SIG-M5 (cell line): ENCODE data around the gene LHB.
"Not testable (repeated sequence)": the region's sequence is repeated elsewhere in the genome, so short reads cannot be mapped to it uniquely, and the experiment has no call there.

Experiments used
- DNase-seq: peaks from one replicate; lab custom pipeline; 2025; lab: John Stamatoyannopoulos, UW

LHB gene

DNA sequence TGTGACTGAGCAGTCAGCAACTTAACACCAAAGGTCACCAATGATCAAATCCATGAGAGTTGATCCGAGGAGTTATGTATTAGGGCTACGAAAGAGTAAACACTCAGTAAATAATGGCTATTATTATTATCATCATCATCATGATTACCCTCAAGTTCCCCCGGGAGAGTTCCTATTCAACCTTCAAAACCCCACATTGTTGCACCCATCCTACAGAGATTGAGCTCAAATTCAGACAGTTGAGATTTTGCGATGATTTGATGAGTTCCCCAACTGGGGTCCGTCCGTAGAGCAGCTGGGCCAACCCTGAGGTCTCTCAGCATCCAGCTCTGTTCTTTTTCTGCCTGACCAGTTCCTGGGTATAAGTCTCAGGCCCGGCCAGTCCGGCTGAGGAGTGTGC lies 21.2 kb upstream of the LHB start:
- not testable (repeated sequence) for DNase-seq

DNA sequence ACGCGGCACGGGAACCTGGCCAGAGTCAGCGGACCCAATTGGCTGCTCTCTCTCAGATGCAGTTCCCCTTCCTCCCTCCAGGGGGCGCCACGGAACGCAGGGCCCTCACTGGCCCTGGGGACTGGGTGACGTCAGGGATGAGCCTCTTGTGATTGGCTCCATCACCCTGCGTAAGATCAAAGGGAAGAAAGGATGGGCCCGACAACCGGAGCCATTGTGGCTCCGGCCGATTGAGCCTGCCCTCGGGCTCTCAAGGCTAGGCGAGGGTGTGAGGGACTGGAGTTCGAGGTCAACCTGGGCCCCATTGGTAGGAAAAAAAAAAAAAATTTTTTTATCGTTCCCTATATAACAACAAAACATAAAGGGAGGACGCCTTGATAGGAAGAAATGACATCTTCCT lies 19.9 kb upstream of the LHB start, which contains the start of gene CGB1:
Gene CGB1 (minus strand): TSS at position 81 of the 400 bp plus-strand sequence. CDS start 184 bp downstream, outside the sequence.
- not testable (repeated sequence) for DNase-seq

DNA sequence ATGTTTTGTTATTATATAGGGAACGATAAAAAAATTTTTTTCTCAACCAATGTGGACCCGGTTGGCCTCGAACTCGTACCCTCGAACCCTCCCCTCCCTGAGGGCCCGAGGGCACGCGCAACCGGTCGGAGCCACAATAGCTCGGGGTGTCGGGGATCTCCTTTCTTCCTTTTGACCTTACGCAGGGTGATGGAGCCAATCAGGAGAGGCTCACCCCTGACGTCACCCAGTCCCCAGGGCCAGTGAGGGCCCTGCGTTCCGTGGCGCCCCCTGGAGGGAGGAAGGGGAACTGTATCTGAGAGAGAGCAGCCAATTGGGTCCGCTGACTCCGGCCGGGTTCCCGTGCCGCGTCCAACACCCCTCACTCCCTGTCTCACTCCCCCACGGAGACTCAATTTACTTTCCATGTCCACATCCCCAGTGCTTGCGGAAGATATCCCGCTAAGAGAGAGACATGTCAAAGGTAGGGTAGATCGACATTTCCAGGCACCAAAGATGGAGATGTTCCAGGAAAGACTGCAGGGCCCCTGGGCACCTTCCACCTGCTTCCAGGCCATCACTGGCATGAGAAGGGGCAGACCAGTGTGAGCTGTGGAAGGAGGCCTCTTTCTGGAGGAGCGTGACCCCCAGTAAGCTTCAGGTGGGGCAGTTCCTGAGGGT lies 14.9 kb upstream of the LHB start, which contains the start of gene CGB2:
Gene CGB2 (plus strand): TSS at position 249 of the 660 bp plus-strand sequence. CDS start 206 bp downstream, at position 455.
- DNase-seq = not testable (repeated sequence)

DNA sequence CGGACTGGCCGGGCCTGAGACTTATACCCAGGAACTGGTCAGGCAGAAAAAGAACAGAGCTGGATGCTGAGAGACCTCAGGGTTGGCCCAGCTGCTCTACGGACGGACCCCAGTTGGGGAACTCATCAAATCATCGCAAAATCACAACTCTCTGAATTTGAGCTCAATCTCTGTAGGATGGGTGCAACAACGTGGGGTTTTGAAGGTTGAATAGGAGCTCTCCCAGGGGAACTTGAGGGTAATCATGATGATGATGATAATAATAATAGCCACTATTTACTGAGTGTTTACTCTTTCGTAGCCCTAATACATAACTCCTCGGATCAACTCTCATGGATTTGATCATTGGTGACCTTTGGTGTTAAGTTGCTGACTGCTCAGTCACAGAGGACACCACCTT lies 13.4 kb upstream of the LHB start:
- not testable (repeated sequence) for DNase-seq

DNA sequence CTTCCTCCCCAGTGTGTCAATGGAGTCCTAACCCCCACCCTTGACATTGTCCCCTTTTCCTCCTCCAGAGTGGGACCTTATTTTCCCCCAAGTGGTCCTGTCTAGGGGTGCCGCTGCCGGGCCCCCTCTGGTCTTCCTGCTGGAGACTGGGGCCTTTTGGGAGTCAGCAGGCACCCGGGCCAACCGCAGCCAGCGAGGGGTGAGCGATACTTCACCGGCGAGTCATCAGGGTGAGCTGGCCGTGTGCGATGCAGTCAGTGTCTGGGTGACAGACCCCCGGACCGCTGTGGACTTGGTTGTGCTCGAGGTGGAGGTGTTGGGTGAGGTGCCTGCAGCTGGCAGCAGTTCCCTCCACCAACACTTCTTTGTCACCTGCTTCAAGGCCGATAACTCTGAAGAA lies 12.9 kb upstream of the LHB start:
- DNase-seq = not testable (repeated sequence)

DNA sequence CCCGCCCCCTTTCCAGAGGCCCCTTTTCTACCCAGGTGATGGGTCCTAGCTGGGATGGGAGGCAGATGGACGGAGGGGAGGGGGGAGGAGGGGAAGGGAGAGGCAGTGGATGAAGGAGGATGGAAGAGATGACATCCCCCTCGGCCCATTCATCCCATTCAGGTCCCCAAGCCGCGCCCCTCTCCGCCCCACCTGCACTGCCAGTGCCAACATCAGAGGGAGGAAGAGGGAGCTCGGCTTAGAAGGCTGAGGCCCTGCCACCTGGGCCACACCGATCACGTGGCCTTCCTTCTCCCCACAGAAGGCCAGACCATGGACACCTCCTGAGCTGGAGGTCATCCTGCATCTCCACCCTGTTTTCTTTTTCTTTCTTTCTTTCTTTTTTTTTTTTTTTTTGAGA lies 11.8 kb upstream of the LHB start:
- DNase-seq = not testable (repeated sequence)

DNA sequence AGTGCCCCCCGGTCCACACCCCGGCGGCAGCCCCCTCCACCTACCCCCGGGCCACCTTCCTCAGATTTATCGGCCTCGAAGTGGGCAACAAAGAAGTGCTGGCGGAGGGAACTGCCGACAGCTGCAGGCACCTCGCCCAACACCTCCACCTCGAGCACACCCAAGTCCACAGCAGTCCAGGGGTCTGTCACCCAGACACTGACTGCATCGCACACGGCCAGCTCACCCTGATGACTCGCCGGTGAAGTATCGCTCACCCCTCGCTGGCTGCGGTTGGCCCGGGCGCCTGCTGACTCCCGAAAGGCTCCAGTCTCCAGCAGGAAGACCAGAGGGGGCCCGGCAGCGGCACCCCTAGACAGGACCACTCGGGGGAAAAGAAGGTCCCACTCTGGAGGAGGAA lies 8.7 kb upstream of the LHB start:
- not testable (repeated sequence) for DNase-seq

DNA sequence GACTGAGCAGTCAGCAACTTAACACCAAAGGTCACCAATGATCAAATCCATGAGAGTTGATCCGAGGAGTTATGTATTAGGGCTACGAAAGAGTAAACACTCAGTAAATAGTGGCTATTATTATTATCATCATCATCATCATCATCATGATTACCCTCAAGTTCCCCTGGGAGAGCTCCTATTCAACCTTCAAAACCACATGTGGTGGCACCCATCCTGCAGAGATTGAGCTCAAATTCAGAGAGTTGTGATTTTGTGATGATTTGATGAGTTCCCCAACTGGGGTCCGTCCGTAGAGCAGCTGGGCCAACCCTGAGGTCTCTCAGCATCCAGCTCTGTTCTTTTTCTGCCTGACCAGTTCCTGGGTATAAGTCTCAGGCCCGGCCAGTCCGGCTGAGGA lies 8.2 kb upstream of the LHB start:
- DNase-seq = not testable (repeated sequence)

DNA sequence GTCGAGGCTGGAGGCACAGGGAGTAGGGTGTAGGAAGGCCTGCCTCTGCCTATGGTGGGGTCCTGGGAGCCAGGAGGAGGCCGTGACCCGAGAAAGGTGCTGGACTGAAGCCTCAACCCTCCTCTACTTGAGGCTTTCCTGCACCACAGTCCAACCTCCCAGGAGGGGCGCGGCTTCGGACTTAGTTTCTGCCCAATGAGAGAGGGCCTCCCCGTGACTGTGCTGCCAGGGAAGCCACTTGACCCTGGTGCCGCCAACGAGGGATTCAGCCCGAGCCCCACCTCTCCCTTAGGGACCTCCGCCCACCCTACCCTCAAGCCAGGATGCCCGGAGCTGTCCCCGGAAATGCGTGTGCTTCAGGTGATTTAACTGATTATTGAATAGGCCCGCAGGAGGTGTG lies 7.3 kb upstream of the LHB start, which contains the start of gene CGB3:
Gene CGB3 (minus strand): TSS at position 101 of the 400 bp plus-strand sequence. CDS start 362 bp downstream, outside the sequence.
- DNase-seq = not testable (repeated sequence)

DNA sequence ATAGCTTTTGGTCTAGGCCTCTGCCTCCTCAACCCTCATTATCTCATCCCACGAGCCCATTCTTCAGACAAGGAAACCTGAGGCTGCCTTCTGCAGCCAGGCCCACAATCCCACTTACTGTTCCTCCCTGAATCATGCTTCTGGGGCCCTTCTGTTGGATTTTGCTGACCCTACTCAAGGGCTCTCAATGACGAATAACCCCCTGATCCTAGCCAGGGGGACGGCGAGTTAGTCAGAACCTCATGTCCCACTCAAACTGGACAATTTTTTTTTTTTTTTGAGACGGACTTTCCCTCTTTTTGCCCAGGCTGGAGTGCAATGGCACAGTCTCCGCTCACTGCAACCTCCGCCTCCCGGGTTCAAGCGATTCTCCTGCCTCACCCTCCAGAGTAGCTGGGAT lies 5.2 kb upstream of the LHB start:
- DNase-seq = no peak

DNA sequence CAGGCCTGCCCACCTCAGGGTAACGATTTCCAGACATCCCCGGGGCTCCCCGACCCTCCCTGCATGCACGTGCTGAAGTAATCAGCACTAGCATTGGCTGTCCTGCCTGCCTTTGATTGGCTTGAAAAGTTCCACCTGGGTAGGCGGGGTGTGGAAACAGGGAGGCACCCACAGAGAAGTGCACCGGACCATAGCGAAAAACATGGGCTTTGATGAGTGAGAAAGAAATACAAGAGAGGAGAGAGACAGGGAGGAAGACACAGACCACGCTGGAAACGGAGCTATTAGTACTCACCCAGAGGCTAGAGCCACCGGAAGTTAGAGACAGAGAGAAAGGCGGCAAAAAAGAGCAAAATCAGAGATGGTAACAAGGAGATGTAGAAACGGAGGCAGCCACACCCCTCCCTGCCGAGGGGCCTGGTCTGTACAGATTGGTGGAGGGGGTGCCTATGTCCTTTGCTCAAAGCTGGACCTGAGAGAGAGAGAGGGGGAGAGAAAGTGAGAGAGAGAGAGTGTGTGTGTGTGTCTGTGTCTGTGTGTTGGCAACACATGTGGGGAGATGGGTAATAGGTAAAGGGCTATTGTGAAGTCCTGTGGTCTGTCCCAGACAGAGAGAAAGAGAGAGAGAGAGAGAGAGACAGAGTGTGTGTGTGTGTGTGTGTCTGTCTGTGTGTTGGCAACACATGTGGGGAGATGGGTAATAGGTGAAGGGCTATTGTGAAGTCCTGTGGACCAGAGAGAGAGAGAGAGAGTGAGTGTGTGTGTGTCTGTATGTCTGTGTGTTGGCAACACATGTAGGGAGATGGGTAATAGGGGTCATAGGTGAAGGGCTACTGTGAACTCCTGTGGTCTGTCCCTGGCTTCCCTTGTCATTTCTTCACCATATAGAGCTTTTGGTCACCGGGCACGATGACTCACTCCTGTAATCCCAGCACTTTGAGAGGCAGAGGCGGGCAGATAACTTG lies 4.3 kb upstream of the LHB start:
- DNase-seq = no peak

DNA sequence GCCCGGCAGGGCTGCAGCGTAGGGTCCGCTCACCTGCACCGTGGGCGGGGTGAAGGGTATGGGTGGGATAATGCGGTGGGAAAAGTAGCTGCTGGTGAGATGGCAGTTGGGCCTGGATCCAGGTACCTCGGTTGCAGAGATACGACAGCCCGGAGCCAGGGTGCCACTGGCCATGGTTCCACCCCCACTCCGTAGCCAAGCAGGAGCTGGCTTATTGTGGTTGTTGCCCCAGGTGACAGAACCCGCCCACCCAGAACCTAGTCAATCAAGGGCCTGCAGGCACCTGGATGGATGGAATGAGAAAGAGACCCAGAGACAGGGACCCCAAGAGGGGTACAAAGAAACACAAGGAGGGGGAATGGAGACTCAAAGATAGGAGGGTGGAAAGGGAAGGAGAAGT lies 3.5 kb upstream of the LHB start:
- no peak for DNase-seq

DNA sequence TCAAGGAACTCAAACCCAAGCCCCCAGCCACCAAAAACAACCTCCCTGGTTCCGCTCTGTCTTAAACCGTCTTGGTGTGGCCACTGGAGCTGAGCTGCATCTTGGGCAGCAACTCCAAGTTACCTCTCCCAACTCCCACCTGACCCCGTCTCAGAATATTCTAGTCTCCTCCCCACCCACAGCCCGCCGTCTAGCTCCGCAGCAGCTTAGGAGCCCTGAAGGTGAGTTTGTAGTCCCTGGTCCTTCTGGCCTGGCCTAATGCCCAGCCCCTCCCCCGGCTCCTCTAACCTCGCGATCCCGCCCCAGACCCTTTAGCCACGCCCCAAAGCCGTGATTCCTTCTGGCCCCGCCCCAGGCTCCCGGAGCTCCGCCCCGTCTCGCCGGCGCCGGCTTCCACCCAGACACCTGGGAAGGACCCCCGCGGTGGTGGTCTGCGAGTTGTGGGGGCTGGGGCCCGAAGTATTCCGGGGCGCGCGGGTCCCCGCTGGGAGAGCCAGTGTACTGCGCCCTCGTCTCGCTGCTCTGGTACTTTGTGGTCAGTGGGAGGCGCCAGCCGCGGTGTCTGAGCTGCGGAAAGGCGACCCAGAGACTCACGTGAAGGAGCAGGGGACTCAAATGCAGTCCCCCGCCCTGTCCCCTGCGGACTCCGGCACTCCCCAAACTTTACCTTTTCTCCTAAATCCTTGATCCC lies 2.5 kb upstream of the LHB start:
- no peak for DNase-seq

DNA sequence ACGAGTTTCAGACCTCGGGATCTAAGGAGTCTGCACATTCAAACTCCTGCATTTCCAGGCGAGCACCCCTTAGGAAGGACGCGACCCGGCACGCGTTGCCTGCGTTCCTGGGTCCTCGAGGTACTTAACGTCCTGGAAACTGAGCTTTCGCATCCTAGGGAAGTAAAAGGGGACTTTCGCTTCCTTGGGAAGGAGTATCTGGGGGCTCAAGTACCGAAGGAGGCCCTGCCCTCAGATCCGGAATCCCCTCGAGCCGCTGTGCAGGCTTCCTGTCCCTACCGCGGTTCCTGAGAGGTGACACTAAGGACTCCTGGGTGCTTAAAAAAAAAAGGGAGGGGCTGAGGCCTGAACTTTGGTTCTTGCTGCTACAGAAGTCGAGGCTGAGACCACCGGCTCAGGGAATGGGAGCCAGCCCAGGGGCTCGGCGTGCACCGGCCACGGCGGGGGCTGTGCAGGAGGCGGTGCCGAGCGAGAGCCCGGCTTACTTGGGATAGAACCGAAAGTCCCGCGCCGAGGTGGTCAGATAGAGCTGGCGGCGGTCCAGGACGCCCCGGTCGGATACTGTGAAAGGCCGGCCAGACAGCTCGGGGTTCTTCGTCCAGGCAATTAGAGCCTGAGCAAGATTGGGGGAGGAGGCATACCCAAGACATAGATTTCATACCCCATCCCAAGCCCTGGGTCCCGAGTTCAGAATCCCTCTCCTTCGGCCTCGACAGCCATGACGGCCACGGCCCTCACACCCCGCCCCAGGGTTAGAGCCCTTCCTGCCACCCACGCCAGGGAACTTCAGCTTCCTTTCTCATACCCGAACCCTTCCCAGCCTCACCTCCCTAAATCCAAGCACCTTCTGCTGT lies 1.7 kb upstream of the LHB start:
- not testable (repeated sequence) for DNase-seq

DNA sequence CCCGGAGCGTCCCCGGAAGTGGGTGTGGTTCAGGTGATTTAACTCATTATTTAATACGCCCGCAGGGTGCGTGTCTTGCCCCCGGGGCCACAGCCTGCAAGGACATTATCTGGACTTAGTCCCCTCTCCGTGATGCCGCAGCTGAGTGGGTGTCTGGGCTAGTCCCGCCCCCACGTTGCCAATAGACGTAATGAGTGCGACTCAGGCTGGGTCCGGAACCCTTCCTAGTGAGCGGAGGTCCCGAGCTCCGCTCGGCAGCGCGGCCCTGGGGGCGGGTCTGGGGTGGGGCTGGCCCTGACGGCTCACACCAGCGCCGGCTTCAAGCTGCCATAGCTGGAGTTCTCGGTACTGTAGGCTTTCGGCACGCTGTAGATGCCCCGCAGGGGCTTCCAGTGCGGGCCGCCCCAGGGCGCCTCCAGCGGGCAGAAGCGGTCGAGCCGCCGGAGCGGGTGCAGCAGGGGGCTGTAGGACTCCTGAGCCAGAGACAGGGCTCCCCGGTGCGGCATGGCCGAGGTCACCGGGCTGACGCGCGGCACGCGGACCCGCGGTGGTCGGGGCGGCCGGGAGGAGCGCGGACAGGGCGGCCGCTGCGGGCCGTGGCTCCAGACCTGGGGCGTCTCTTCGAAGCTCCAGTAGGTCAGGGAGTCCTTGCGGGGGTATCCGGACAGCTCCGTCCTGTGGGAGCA lies 918 bp upstream of the LHB start:
- DNase-seq = no peak

DNA sequence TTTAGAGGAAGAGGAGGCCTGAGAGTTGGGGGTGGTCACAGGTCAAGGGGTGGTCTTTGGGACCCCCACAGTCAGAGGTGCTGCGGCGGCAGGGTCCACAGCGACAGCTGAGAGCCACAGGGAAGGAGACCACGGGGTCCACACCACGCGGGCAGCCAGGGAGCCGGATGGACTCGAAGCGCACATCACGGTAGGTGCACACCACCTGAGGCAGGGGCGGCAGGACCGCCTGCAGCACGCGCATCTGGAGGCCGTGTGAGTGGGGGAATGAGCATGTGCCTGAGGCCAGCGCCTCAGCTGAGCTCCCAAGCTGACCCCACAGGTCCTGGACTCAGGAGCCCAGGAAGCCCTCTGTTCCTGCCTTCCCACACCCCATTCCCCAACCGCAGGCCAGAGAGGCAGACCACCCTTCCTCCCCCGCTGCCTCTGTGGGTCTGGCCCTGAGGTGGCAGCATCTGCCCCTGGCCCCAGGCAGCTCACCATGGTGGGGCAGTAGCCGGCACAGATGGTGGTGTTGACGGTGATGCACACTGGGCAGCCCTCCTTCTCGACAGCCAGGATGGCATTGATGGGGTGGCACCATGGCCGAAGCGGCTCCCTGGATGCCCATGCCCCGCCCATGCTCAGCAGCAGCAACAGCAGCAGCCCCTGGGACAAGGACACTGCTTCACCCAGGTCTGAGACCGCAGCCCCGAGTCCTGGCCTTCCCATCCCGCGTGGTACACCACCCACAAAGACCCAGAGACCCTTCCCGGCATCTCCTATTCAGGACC lies 638 bp downstream of the LHB start:
- DNase-seq = no peak

DNA sequence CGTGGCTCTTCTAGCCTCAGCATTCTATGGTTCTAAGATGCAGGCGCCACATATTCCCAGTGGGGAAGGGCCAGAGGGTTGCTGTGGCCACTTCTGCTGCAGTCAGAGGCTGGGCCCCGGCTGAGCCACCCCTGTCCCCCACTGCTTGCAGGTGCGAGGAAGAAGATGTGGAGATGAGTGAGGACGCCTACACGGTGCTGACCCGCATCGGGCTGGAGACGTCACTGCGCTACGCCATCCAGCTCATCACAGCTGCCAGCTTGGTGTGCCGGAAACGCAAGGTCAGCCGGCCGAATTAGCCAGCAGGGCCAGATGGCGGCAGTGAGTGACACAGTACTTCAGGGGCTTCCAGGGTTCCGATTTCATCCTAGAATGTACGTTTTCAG lies 2.0 kb downstream of the LHB start:
- DNase-seq = no peak

DNA sequence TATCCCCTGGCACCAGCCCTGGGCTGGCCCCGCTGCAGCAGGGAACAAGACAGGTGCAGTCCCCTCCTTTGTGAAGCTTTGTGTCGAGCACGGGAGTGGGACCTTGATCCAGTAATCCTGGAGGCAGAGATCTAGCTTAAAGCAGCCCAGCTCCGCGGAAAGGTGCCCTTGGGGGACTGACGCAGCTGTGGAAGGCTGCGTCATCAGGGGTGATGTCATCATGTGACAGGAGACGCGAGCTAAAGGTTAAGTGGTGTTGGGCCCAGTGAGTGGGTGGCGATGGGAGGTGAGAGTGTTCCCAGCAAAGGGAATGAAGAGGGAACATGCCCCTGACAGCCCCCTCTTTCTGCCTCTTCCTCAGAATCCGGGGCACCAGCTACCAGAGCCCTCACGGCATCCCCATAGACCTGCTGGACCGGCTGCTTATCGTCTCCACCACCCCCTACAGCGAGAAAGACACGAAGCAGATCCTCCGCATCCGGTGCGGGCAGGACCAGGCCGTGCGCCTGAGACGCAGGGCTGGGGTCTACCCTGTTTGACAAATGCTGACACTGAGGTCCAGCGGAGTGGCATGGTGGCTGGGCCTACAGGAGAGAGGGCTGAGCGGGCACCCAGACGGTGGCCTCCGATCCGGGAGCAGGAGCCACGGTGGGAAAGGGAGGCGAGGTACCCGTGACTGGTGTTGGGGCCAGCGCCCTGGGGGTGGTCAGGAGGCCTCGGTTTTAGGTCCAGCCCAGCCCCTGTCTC lies 2.6 kb downstream of the LHB start:
- no peak for DNase-seq

DNA sequence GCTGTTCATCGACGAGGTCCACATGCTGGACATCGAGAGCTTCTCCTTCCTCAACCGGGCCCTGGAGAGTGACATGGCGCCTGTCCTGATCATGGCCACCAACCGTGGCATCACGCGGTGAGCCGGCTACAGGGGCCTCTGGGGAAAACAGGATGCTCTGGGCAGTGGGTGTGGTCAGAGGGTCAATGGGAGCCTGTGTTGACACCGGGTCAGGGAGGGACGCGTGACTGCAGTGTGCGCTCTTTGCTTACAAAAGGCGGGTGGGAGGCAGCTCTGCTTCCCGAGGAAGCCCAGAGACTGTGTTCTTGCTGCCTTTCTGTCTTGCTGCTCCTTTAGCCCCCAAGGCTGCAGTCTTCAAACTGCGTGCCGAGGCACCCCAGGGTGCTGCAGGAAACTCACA lies 5.7 kb downstream of the LHB start:
- no peak for DNase-seq
